Heart left ventricle (tissue), 16 donors: ENCODE measurements around the gene MPC2. TPM values are rescaled to one million over a fixed set of nuclear protein-coding genes. Genes with fewer than 3 reads are reported as not detected.

Experiments
- ATAC-seq, 4 donors: fragments of 200-7000 bp; cut with Tn5 transposase; one replicate each; pipeline ENCODE4 v1.9.1; 2020 to 2022; ENCODE audit warnings: moderate library complexity in 4 of 4, mild to moderate bottlenecking in 3 of 4, moderate number of reproducible peaks in 1 of 4
- DNase-seq, 5 donors: peaks; one replicate each; pipeline ENCODE4 v3.0.0-alpha.2; 2020
- H3K27ac ChIP-seq, 12 donors: fragments of 200-600 bp; sonication (generic) in 4 of 12; one replicate each; pipeline versions ENCODE4 v1.5.0 to v1.8.0; 2016 to 2022; ENCODE audit warnings: mild to moderate bottlenecking in 2 of 12
- H3K27me3 ChIP-seq, 9 donors: fragments of 200-600 bp; sonication (generic) in 2 of 9; one replicate each; pipeline versions ENCODE4 v1.5.1 to v1.8.0; 2016 to 2022; ENCODE audit warnings: mild to moderate bottlenecking in 3 of 9
- H3K36me3 ChIP-seq, 9 donors: fragments of 200-600 bp; sonication (generic) in 2 of 9; one replicate each; pipeline versions ENCODE4 v1.5.0 to v1.8.0; 2018 to 2022; ENCODE audit warnings: mild to moderate bottlenecking in 2 of 9
- H3K4me1 ChIP-seq, 12 donors: fragments of 200-600 bp; sonication (generic) in 4 of 12; one replicate each; pipeline versions ENCODE4 v1.5.0 to v1.8.0; 2016 to 2022; ENCODE audit warnings: mild to moderate bottlenecking in 3 of 12
- H3K4me3 ChIP-seq, 12 donors: fragments of 200-600 bp; sonication (generic) in 4 of 12; one replicate each; pipeline versions ENCODE4 v1.5.0 to v1.8.0; 2017 to 2022; ENCODE audit warnings: mild to moderate bottlenecking in 9 of 12, moderate library complexity in 4 of 12
- H3K9me3 ChIP-seq, 12 donors: fragments of 200-600 bp; sonication (generic) in 4 of 12; one replicate each; pipeline versions ENCODE4 v1.5.0 to v1.8.0; 2016 to 2022; ENCODE audit warnings: mild to moderate bottlenecking in 1 of 12
- CTCF ChIP-seq, 12 donors: fragments of 200-600 bp; sonication (generic) in 4 of 12; IDR thresholded peaks; one replicate each; pipeline versions ENCODE4 v1.5.0 to v1.8.0; 2018 to 2022; ENCODE audit warnings: antibody characterized with exemption in 12 of 12, mild to moderate bottlenecking in 5 of 12
- POLR2A ChIP-seq, 2 donors: fragments of 450-650 bp; IDR thresholded peaks; one replicate each; pipeline ENCODE4 v1.6.1; 2017; ENCODE audit warnings: antibody characterized with exemption in 2 of 2, mild to moderate bottlenecking in 2 of 2, moderate library complexity in 2 of 2
- WGBS, 4 donors: extraction: QIAGEN DNeasy Blood & Tissue Kit in 2 of 4; methylation state at CpG; one replicate each; pipeline versions ENCODE4 v1.1.5 to v1.1.7; 2013 to 2018; 5-methylcytosine and 5-hydroxymethylcytosine counted together
- intact Hi-C, 10 donors: fragments of 100-400 bp; cut with DNase I; formaldehyde crosslinking; loops; one replicate each; pipeline versions ENCODE4 v1.11.1 to v1.14.2; 2022
- polyA plus RNA-seq, 2 donors: library from polyadenylated mRNA; stranded (reverse); fragments of 200-250 nt; gene quantifications; one replicate each; pipeline ENCODE4 v1.2.3, GENCODE V29; 2013
- total RNA-seq, 9 donors: library from RNA; depleted of rRNA in 2 of 9; stranded (reverse); fragments of >200 nt in 2 of 9; fragmentation: NEBNext Ultra II Directional in 3 of 9; extraction: Animal tissue kit (Norgen Biotek cat#: 25700) in 3 of 9; gene quantifications; one replicate each; pipeline versions ENCODE4 v1.1.0 to v1.2.4, GENCODE V29; 2016 to 2023
- donor health status: ischemic (EF 13 %, LVEDD 7.1; RV severe dilation, severe dysfunction).
- donor health status: healthy with polysubstance abuse.
- donor health status: DM: no; HTN: yes; CAD: no.
- donor health status: DM: no; HTN: no; CAD: no.
- donor health status: ischemic (EF 25% LVEDD 6.9; RV normal size, moderate dysfunction).
- donor health status: ischemic (EF 25% LVEDD 5.7; RV mildly dilated, moderate dysfunction).
- donor health status: healthy.
- donor health status: DM: yes; HTN: yes; CAD: no.
- donor health status: ischemic (EF 35%, LVEDD 5.7; RV mildly dilated, moderate dysfunction).
- donor health status: nonischemic (EF 11% LVEDD 7.7; RV severe dilation, severe dysfunction).
- donor health status: DM: yes; HTN: yes; CAD: no.
- donor health status: PGD.
- donor health status: ischemic (EF 29% LVEDD 5.4; RV normal size, mild dysfunction).
- donor health status: nonischemic (EF 23%, LVEDD 6.1; RV moderate dilation, normal function).

The MPC2 gene
- total and polyA plus RNA-seq, 11 donors, result 69.5 to 260 (median 214) TPM

- ATAC-seq (peak in 3 of 4 donors; percentile 14 to 40 (median 30)), DNase-seq (no peak)
- Histone ChIP-seq H3K27ac (peak within 1 kb of the TSS in 1 of 12 donors; percentile 15), H3K9me3 (peaks cover 0 to 5% (median 0%) of the 10 kb centered on the region in 12 donors), H3K36me3 (peaks cover 0 to 48% (median 31%) of the 10 kb centered on the region in 9 donors), H3K27me3 (no peaks in the 10 kb centered on the region), H3K4me1 (peaks cover 0 to 22% (median 0%) of the 10 kb centered on the region in 12 donors), H3K4me3 (no peak within 1 kb of the TSS)
- 90 to 96% (median 94%) methylated on average over 9 of the region's 9 CpGs for WGBS, 4 donors
- intact Hi-C loops, result loop anchor here in 1 of 10 donors (10.0 kb wide), 1 partner anchor 89 kb away; no protein-coding TSS in a partner anchor
- TF ChIP-seq POLR2A (IDR thresholded peaks at IDR 0.05), result no peak
- TF ChIP-seq CTCF (IDR thresholded peaks at IDR 0.05), result no peak
Observed at GRCh38 chr1:167913895-167914496, 22.9 kb downstream of the MPC2 start, which contains the start of gene ADCY10. ADCY10 (minus strand) TSS chr1:167914134; CDS start chr1:167905140, 8,994 bp downstream.

GRCh38 chr1:167912294-167912693, 24.6 kb downstream of the MPC2 start:
- 75 to 82% (median 80%) methylated on average over 7 of the region's 7 CpGs for WGBS, 4 donors
- no peak overlapping the region for H3K27ac ChIP-seq
- H3K4me3 ChIP-seq, result no peak overlapping the region
- peaks cover 0 to 32% (median 18%) of the 10 kb centered on the region in 9 donors for H3K36me3 ChIP-seq
- intact Hi-C loops, result loop anchor here in 1 of 10 donors (10.0 kb wide), 1 partner anchor 87 kb away; no protein-coding TSS in a partner anchor
- H3K4me1 ChIP-seq, result peaks cover 0 to 22% (median 0%) of the 10 kb centered on the region in 12 donors
- H3K27me3 ChIP-seq, result no peaks in the 10 kb centered on the region
- H3K9me3 ChIP-seq, result peaks cover 0 to 5% (median 0%) of the 10 kb centered on the region in 12 donors
- ATAC-seq (no peak), DNase-seq (no peak)
- TF ChIP-seq CTCF (IDR thresholded peaks at IDR 0.05) (no peak), POLR2A (IDR thresholded peaks at IDR 0.05) (no peak)

- peak overlapping the region in 1 of 12 donors; percentile 56 for H3K27ac ChIP-seq
- intact Hi-C loops, result loop anchor here in 1 of 10 donors (10.0 kb wide), 1 partner anchor 87 kb away; no protein-coding TSS in a partner anchor
- H3K4me1 ChIP-seq, result peaks cover 0 to 22% (median 0%) of the 10 kb centered on the region in 12 donors
- peaks cover 0 to 5% (median 0%) of the 10 kb centered on the region in 12 donors for H3K9me3 ChIP-seq
- peak overlapping the region in 1 of 12 donors; percentile 12 for H3K4me3 ChIP-seq
- no peak for DNase-seq
- WGBS, 4 donors, result 80 to 83% (median 81%) methylated on average over 8 of the region's 8 CpGs
- peaks cover 0 to 23% (median 9%) of the 10 kb centered on the region in 9 donors for H3K36me3 ChIP-seq
- TF ChIP-seq CTCF (IDR thresholded peaks at IDR 0.05) (no peak), POLR2A (IDR thresholded peaks at IDR 0.05) (no peak)
- ATAC-seq, result no peak
- no peaks in the 10 kb centered on the region for H3K27me3 ChIP-seq
Observed at GRCh38 chr1:167911413-167911812, 25.5 kb downstream of the MPC2 start.

GRCh38 chr1:167910530-167910929, 26.3 kb downstream of the MPC2 start:
- peaks cover 0 to 14% (median 3%) of the 10 kb centered on the region in 9 donors for H3K36me3 ChIP-seq
- WGBS, 4 donors, result 41 to 74% (median 58%) methylated on average over 2 of the region's 2 CpGs
- H3K9me3 ChIP-seq, result peaks cover 0 to 5% (median 0%) of the 10 kb centered on the region in 12 donors
- TF ChIP-seq POLR2A (IDR thresholded peaks at IDR 0.05) (no peak), CTCF (IDR thresholded peaks at IDR 0.05) (no peak)
- H3K27ac ChIP-seq, result peak overlapping the region in 1 of 12 donors; percentile 27
- DNase-seq (no peak), ATAC-seq (peak; percentile 66 to 89 (median 82))
- no peak overlapping the region for H3K4me3 ChIP-seq
- no peaks in the 10 kb centered on the region for H3K27me3 ChIP-seq
- peaks cover 0 to 22% (median 0%) of the 10 kb centered on the region in 12 donors for H3K4me1 ChIP-seq
- intact Hi-C loops, result loop anchor here in 1 of 10 donors (10.0 kb wide), 1 partner anchor 86 kb away; no protein-coding TSS in a partner anchor
